Pancreas (tissue), 10 donors: ENCODE data around the gene SV2C. TPM values are rescaled to one million over a fixed set of nuclear protein-coding genes. Genes with fewer than 3 reads are reported as not detected.

Experiments used
- ATAC-seq, 4 donors: fragments of 200-7000 bp; cut with Tn5 transposase; one replicate each; pipeline versions ENCODE4 v1.8.0 to v1.9.1; 2020; ENCODE audit warnings: mild to moderate bottlenecking in 4 of 4, moderate library complexity in 4 of 4
- DNase-seq, 6 donors: peaks; one replicate each; pipeline ENCODE4 v3.0.0-alpha.2; 2020
- FAIRE-seq: peaks from 2 replicates; lab custom pipeline; 2012; peaks lifted over from hg19 to GRCh38; lab: Jason Lieb, UNC
- H3K27ac ChIP-seq, 4 donors: fragments of 200-600 bp; sonication (generic); 1 replicate in 3 of 4; 2 replicates in 1 of 4; pipeline versions ENCODE4 v1.5.0 to v1.8.0; 2020
- H3K27me3 ChIP-seq, 4 donors: fragments of 200-600 bp; one replicate each; pipeline ENCODE4 v1.8.0; 2021
- H3K36me3 ChIP-seq, 3 donors: fragments of 200-600 bp; sonication (generic) in 1 of 3; one replicate each; pipeline versions ENCODE4 v1.5.0 to v1.8.0; 2020 to 2021
- H3K4me1 ChIP-seq, 3 donors: fragments of 200-600 bp; one replicate each; pipeline ENCODE4 v1.8.0; 2021
- H3K4me3 ChIP-seq, 4 donors: fragments of 200-600 bp; sonication (generic) in 2 of 4; one replicate each; pipeline versions ENCODE4 v1.5.0 to v1.8.0; 2020 to 2021
- H3K9me3 ChIP-seq, 4 donors: fragments of 200-600 bp; one replicate each; pipeline ENCODE4 v1.8.0; 2021
- WGBS, 2 donors: extraction: QIAGEN DNeasy Blood & Tissue Kit; methylation state at CpG; one replicate each; pipeline ENCODE4 v1.1.7; 2013; 5-methylcytosine and 5-hydroxymethylcytosine counted together
- intact Hi-C, 3 donors: fragments of 100-400 bp; cut with DNase I; formaldehyde crosslinking; loops; one replicate each; pipeline versions ENCODE4 v1.11.1 to v1.14.2; 2022
- polyA plus RNA-seq, 2 donors: library from polyadenylated mRNA; stranded (reverse); fragments of 200-250 nt; gene quantifications; one replicate each; pipeline ENCODE4 v1.2.3, GENCODE V29; 2013
- total RNA-seq, 6 donors: library from RNA; stranded (reverse); fragmentation: NEBNext Ultra II Directional in 4 of 6; extraction: Animal tissue kit (Norgen Biotek cat#: 25700) in 4 of 6; gene quantifications; one replicate each; pipeline versions ENCODE4 v1.2.1 to v1.2.4, GENCODE V29; 2021 to 2023
- TF ChIP-seq, protein P1 (sequence below), 4 donors: fragments of 200-600 bp; sonication (generic) in 3 of 4; IDR thresholded peaks; one replicate each; pipeline versions ENCODE4 v1.5.0 to v1.8.0; 2021; ENCODE audit warnings: antibody characterized with exemption in 4 of 4
- donor health status: healthy with polysubstance abuse.
- donor health status: DM: no; HTN: no; CAD: no; lungs with moderate emphysema.
- donor health status: DM: no; HTN: no; CAD: no.
- donor health status: control.
- donor health status: control.
- donor health status: Bipolar disorder and iron deficiency.
- donor health status: DM: yes; HTN: yes; CAD: no.
- donor health status: DM: no; HTN: no; CAD: no.
- donor health status: DM: no; HTN: no; CAD: no.
- donor health status: DM: yes; HTN: yes; CAD: no.

Gene SV2C
- total and polyA plus RNA-seq, 8 donors, result 0.05 to 0.18 (median 0.08) TPM; not detected in 1

- H3K27me3 ChIP-seq, result no peaks in the 10 kb centered on the region
- ATAC-seq, result no peak
- no peak overlapping the region for H3K4me3 ChIP-seq
- DNase-seq, result no peak
- intact Hi-C loops, result no loop called here
- H3K36me3 ChIP-seq, result no peaks in the 10 kb centered on the region
- H3K4me1 ChIP-seq, result no peaks in the 10 kb centered on the region
- no peak for FAIRE-seq
- no peak overlapping the region for H3K27ac ChIP-seq
- WGBS, 2 donors, result 47 to 56% methylated on average over 5 of the region's 5 CpGs
- TF ChIP-seq, protein P1, sequence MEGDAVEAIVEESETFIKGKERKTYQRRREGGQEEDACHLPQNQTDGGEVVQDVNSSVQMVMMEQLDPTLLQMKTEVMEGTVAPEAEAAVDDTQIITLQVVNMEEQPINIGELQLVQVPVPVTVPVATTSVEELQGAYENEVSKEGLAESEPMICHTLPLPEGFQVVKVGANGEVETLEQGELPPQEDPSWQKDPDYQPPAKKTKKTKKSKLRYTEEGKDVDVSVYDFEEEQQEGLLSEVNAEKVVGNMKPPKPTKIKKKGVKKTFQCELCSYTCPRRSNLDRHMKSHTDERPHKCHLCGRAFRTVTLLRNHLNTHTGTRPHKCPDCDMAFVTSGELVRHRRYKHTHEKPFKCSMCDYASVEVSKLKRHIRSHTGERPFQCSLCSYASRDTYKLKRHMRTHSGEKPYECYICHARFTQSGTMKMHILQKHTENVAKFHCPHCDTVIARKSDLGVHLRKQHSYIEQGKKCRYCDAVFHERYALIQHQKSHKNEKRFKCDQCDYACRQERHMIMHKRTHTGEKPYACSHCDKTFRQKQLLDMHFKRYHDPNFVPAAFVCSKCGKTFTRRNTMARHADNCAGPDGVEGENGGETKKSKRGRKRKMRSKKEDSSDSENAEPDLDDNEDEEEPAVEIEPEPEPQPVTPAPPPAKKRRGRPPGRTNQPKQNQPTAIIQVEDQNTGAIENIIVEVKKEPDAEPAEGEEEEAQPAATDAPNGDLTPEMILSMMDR (IDR thresholded peaks at IDR 0.05), result no peak
- no peaks in the 10 kb centered on the region for H3K9me3 ChIP-seq
Observed at GRCh38 chr5:76192837-76193236, 109.7 kb downstream of the SV2C start.

DNA sequence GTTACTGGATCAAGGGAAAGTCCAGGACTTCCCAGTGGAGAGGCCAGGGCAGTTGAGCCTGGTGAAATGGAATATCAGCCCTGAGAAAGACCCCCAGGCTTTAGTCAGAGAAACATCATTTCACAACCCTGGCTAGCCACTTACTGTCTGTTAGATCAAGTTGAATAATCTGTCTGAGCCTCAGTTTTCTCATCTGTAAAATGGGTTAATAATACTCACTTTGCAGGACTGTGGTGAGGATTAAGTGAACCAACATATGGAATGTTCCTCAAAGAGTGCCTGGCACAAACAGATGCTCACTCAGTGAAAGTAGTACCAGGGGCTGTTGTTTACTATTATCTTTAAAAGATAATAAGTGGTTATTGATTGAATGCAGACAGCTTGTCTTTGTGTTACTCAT, 110.5 kb downstream of the SV2C start:
- no peak for ATAC-seq
- intact Hi-C loops, result no loop called here
- no peak for FAIRE-seq

DNA sequence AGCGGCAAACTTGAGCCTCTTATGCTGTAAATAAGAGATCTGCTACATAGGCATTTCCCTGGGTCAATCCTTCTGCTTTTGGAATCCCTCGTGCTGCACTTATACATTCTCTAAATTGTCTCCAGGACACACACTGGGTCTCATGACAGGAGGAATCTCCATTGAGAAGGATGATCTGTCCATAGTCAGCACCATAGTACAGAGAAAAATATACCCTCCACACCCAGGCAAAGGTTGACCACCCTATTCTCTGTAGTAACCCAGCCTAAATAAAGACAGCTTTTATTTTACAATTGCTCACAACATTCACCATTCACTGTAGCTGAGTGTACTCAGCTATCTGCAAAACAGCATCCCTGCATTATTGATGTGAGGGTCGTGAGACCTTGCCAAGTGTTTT, 111.2 kb downstream of the SV2C start:
- FAIRE-seq, result no peak
- TF ChIP-seq, protein P1 (IDR thresholded peaks at IDR 0.05), result no peak
- DNase-seq, result no peak
- Histone ChIP-seq H3K27me3 (no peaks in the 10 kb centered on the region), H3K27ac (no peak overlapping the region), H3K4me3 (no peak overlapping the region), H3K36me3 (no peaks in the 10 kb centered on the region), H3K4me1 (no peaks in the 10 kb centered on the region), H3K9me3 (no peaks in the 10 kb centered on the region)
- WGBS, 2 donors, result 54 to 56% methylated on average over 3 of the region's 3 CpGs
- no peak for ATAC-seq
- intact Hi-C loops, result no loop called here

More for the DNA sequence above, 110.5 kb downstream of the SV2C start:
- TF ChIP-seq, protein P1 (IDR thresholded peaks at IDR 0.05), result no peak
- no peak for DNase-seq
- H3K4me3 ChIP-seq, result no peak overlapping the region
- H3K27me3 ChIP-seq, result no peaks in the 10 kb centered on the region
- H3K36me3 ChIP-seq, result no peaks in the 10 kb centered on the region
- no peak overlapping the region for H3K27ac ChIP-seq
- H3K4me1 ChIP-seq, result no peaks in the 10 kb centered on the region
- no peaks in the 10 kb centered on the region for H3K9me3 ChIP-seq

DNA sequence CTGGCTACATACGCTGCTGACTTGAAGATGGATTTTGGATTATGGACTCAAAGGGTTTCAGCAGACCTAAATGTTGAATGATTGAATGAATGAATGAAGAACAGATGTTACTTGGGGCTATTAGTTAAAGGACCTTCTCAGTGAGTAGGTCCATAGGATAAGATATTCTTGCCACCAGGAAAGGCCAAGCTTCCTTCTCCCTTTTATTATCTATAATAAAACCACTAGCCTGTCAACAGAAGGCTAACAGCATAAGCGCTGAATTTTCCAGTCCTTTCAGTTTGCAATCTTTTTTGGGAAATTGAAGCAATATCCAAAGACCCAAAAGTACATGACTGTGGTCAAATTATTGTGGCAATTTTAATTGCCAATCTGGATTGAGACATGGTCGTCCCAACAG, 113.3 kb downstream of the SV2C start:
- WGBS, 2 donors, result 89 to 93% methylated on average over 3 of the region's 3 CpGs
- FAIRE-seq (no peak), DNase-seq (no peak), ATAC-seq (no peak)
- no peaks in the 10 kb centered on the region for H3K27me3 ChIP-seq
- intact Hi-C loops, result no loop called here
- no peak overlapping the region for H3K27ac ChIP-seq
- no peaks in the 10 kb centered on the region for H3K36me3 ChIP-seq
- TF ChIP-seq, protein P1 (IDR thresholded peaks at IDR 0.05), result no peak
- H3K4me3 ChIP-seq, result no peak overlapping the region
- no peaks in the 10 kb centered on the region for H3K9me3 ChIP-seq
- H3K4me1 ChIP-seq, result no peaks in the 10 kb centered on the region

GRCh38 chr5:76196886-76197489, 113.8 kb downstream of the SV2C start:
- DNase-seq, result no peak
- intact Hi-C loops, result no loop called here
- Histone ChIP-seq H3K9me3 (no peaks in the 10 kb centered on the region), H3K27me3 (no peaks in the 10 kb centered on the region), H3K4me3 (no peak overlapping the region), H3K36me3 (no peaks in the 10 kb centered on the region), H3K4me1 (no peaks in the 10 kb centered on the region), H3K27ac (no peak overlapping the region)
- TF ChIP-seq, protein P1 (IDR thresholded peaks at IDR 0.05), result no peak
- FAIRE-seq, result no peak
- ATAC-seq, result no peak
- WGBS, 2 donors, result 87 to 95% methylated on average over 2 of the region's 2 CpGs
